ENCODE results near the gene FHIT.

- no peak for TF ChIP-seq EZH2 (IDR thresholded peaks at IDR 0.05; ENCODE audit: insufficient read depth, poor library complexity, severe bottlenecking)
- TF ChIP-seq EZH2phosphoT487 (IDR thresholded peaks at IDR 0.05; ENCODE audit: insufficient read depth, low read depth): no peak
Measured at GRCh38 chr3:60330107-60330506, 921.1 kb downstream of the FHIT start.

Data from GM23248 (cell line).